A549 treated with ZK216348 at 1 μM for 4 hours (cell line): Measurements from ENCODE around the gene FCRLA. TPM values are rescaled to one million over a fixed set of nuclear protein-coding genes. Genes with fewer than 3 reads are reported as not detected.

ENCODE experiments used
- total RNA-seq: library from RNA; stranded (reverse); fragments of 200-300 nt; extraction: Qiagen RNA extraction; gene quantifications from 5 replicates; pipeline ENCODE4 v1.2.3, GENCODE V29; 2022; ENCODE audit warnings: low read depth

Gene FCRLA, protein sequence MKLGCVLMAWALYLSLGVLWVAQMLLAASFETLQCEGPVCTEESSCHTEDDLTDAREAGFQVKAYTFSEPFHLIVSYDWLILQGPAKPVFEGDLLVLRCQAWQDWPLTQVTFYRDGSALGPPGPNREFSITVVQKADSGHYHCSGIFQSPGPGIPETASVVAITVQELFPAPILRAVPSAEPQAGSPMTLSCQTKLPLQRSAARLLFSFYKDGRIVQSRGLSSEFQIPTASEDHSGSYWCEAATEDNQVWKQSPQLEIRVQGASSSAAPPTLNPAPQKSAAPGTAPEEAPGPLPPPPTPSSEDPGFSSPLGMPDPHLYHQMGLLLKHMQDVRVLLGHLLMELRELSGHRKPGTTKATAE
- not detected in 5 replicates for total RNA-seq

DNA sequence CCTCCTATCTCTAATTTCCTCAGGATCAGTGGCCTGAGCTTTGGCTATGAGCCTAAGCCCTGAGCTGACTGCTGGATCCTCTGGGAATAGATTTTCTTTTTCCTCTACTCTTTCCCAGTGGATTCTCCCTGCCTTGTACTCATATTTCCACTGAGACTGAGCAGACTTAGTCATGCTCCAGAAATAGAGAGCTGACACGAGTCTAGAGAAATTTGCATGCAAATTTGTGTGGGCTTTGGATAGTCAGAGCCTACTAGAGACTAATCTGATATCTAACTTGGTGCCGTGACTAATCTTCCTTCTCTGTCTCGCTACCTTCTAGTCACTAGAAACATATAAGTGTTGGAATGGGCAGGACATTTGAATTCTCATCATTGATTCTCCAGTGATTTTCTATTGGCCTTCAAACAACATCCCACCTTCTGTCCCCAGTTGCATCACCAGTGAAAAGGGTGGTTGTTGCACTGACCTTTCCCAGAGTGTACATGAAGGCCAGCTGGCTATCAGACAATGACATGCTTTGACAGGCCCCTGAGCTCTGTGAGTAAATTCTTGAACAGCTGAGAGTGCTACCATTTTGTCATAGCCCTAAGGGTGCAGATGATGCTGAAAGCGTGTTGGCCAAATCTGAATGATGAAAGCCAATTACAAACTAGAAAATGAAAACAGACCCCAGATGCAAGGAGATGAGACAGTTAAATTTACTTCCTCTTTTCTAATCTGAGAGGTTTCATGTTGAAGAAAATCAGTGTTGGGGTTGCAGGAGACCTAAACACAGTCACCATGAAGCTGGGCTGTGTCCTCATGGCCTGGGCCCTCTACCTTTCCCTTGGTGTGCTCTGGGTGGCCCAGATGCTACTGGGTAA lies at the start of gene FCRLA:
Gene FCRLA, plus strand, starts transcription at position 748 of the 866 bp plus-strand sequence. Its CDS starts 36 bp downstream, at position 784.

DNA sequence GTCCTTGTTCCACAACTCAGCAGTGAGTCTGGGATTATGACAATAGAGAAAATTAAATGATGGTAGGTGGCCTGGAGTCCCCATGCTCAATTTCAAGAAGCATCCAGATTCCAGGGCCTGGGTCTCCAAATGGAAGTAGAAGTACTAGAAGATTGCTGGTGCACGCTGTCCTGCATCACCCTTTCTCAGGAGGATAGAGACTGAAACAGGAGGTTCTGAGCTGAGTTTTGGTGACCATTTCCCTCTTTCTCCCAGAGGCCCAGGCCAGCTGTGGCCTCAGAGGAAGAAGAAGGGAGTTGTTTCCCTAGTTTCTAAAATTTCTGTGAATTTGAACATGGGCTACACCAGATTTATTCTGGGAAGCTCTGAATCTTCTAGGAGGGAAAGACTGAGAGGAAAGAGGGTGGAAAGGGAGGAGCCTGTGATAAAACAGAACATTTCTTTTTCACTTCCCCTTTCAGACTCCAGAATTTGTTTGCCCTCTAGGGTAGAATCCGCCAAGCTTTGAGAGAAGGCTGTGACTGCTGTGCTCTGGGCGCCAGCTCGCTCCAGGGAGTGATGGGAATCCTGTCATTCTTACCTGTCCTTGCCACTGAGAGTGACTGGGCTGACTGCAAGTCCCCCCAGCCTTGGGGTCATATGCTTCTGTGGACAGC lies 44.2 kb upstream of the FCRLA start, which contains the start of gene FCGR2B:
Gene FCGR2B, plus strand, starts transcription at position 460 of the 656 bp plus-strand sequence. Its CDS starts 99 bp downstream, at position 559.

DNA sequence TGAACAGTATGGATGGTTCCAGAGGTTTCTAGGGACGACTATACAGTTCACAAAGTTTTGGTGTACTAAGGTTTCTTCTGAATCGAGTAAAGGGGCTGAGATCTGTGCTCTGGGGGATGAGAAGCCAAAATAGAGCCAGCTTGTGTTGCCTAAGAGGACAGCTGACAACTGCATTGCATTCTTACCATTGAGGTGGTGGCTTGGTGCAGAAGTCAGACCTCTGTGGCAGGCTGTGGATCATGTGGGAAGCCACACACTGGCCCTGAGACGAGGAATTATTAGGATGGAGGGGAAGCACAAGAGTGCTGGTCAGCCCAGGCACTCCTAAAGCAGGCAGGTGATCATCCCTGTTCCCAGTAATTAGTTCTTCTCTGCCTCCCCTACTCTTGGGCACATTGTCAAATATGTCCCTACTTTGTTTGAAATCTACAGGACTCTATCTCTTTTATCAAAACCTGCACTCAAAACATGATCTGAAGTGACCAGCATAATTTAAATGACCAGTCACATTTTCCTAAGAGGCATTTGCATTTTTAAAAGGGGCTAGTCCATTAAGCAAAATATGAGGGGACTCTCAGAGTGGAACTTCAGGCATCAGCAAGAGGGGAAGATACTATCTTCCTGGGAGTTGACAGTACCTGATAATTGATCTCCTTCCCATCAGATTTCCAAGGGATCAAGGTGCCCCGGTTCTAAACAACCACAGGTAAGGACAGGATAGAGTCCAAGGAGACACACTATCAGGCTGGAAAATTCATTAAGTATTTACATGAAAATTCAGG lies 14.1 kb downstream of the FCRLA start, which contains the start of gene FCRLB:
Gene FCRLB, plus strand, starts transcription at position 589 of the 782 bp plus-strand sequence. CDS start 1,129 bp downstream, outside the sequence.

DNA sequence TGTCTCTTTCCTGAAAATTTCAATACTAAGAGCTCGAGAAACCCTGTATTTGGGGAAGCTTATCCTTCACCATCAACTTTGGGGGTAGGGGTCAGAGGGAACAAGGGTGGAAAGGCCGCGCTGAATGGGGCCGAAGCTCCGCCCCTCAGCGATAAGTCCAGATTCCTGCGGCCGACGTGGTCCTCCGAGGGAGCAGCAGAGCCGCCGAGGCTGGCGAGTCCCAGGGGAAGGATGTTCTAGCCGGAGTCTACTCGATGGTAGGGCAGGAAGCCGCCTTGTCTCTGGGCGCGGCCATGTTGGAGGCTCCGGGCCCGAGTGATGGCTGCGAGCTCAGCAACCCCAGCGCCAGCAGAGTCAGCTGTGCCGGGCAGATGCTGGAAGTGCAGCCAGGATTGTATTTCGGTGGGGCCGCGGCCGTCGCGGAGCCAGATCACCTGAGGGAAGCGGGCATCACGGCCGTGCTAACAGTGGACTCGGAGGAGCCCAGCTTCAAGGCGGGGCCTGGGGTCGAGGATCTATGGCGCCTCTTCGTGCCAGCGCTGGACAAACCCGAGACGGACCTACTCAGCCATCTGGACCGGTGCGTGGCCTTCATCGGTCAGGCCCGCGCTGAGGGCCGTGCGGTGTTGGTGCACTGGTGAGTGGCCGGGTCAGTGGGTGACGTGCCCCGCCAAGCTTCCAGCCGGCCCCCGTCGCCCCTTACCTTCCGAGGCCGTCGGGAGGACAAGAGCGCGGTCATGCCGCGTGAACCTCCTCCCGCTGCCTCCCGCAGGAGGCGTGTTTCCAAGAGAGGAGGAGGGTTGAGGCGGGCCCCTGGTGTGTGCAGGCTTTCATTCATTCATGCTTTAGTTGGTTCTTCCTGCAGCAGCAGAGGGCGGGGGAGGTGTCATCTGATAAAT lies 42.7 kb downstream of the FCRLA start, which contains the start of gene DUSP12:
Gene DUSP12, plus strand, starts transcription at position 278 of the 899 bp plus-strand sequence. Its CDS starts 16 bp downstream, at position 294.

Other genes starting within 250 kb of the FCRLA start
- not detected in 5 replicates for gene FCGR2A, start 201.8 kb upstream of the FCRLA start, total RNA-seq
- 1.1 to 10.4 TPM (median 2.8 TPM) in 5 replicates for gene HSPA6, start 182.7 kb upstream of the FCRLA start, total RNA-seq
- gene FCGR3A, start 157.4 kb upstream of the FCRLA start, total RNA-seq: not detected in 5 replicates
- not detected in 5 replicates for gene FCGR3B, start 76.1 kb upstream of the FCRLA start, total RNA-seq
- gene FCGR2B, start 44.1 kb upstream of the FCRLA start, total RNA-seq: not detected in 5 replicates
- gene FCRLB, start 14.3 kb downstream of the FCRLA start, total RNA-seq: 1.1 to 2.0 TPM (median 1.8 TPM) in 5 replicates
- 42.9 to 57.7 TPM (median 45.6 TPM) in 5 replicates for gene DUSP12, start 42.6 kb downstream of the FCRLA start, total RNA-seq
- gene ATF6, start 59.1 kb downstream of the FCRLA start, total RNA-seq: 11.1 to 17.5 TPM (median 13.1 TPM) in 5 replicates